ENCODE results near the gene BRF1. TPM values are rescaled to one million over a fixed set of nuclear protein-coding genes. Genes with fewer than 3 reads are reported as not detected.

BRF1 gene
- total and polyA plus RNA-seq, 2 donors from 2014 or later: 19.3 to 34.1 TPM

GRCh38 chr14:105287249-105288102 is 13.3 kb downstream of the BRF1 start:
- Histone ChIP-seq H3K27me3 (ENCODE audit: control insufficient read depth, insufficient read depth, low read length) (no peaks in the 10 kb centered on the region), H3K4me1 (ENCODE audit: control insufficient read depth in 2 of 3, insufficient read depth in 2 of 3, low read depth in 1 of 3, low read length in 3 of 3) (peaks cover 0 to 6% (median 0%) of the 10 kb centered on the region in 3 donors), H3K36me3 (ENCODE audit: control insufficient read depth in 2 of 3, insufficient read depth in 3 of 3, low read length in 3 of 3) (peaks cover 0 to 13% (median 0%) of the 10 kb centered on the region in 3 donors), H3K9me3 (ENCODE audit: control insufficient read depth in 2 of 3, insufficient read depth in 1 of 3, low read length in 3 of 3) (no peaks in the 10 kb centered on the region), H3K9ac (ENCODE audit: low read length in 3 of 3) (no peak overlapping the region), H3K27ac (ENCODE audit: low read depth in 2 of 2, low read length in 2 of 2) (no peak overlapping the region), H3K4me3 (ENCODE audit: low read length in 3 of 3) (no peak overlapping the region)
- FAIRE-seq (no peak), DNase-seq (no peak)
- no peak for TF ChIP-seq CTCF (IDR thresholded peaks at IDR 0.05; ENCODE audit: borderline replicate concordance, extremely low read depth, insufficient read depth)
- intact Hi-C loops (cut with DNase I): no loop called here

GRCh38 chr14:105286759-105287144 is 14.0 kb downstream of the BRF1 start:
- Histone ChIP-seq H3K4me3 (ENCODE audit: low read length in 3 of 3) (no peak overlapping the region), H3K27ac (ENCODE audit: low read depth in 2 of 2, low read length in 2 of 2) (no peak overlapping the region), H3K27me3 (ENCODE audit: control insufficient read depth, insufficient read depth, low read length) (no peaks in the 10 kb centered on the region), H3K9ac (ENCODE audit: low read length in 3 of 3) (no peak overlapping the region), H3K9me3 (ENCODE audit: control insufficient read depth in 2 of 3, insufficient read depth in 1 of 3, low read length in 3 of 3) (no peaks in the 10 kb centered on the region), H3K36me3 (ENCODE audit: control insufficient read depth in 2 of 3, insufficient read depth in 3 of 3, low read length in 3 of 3) (peaks cover 0 to 13% (median 0%) of the 10 kb centered on the region in 3 donors), H3K4me1 (ENCODE audit: control insufficient read depth in 2 of 3, insufficient read depth in 2 of 3, low read depth in 1 of 3, low read length in 3 of 3) (peaks cover 0 to 6% (median 0%) of the 10 kb centered on the region in 3 donors)
- TF ChIP-seq CTCF (IDR thresholded peaks at IDR 0.05; ENCODE audit: borderline replicate concordance, extremely low read depth, insufficient read depth): no peak
- intact Hi-C loops (cut with DNase I): no loop called here
- FAIRE-seq: no peak
- no peak for DNase-seq

GRCh38 chr14:105285174-105285573 is 15.6 kb downstream of the BRF1 start:
- Histone ChIP-seq H3K27ac (ENCODE audit: low read depth in 2 of 2, low read length in 2 of 2) (no peak overlapping the region), H3K9ac (ENCODE audit: low read length in 3 of 3) (no peak overlapping the region), H3K4me1 (ENCODE audit: control insufficient read depth in 2 of 3, insufficient read depth in 2 of 3, low read depth in 1 of 3, low read length in 3 of 3) (peaks cover 0 to 6% (median 0%) of the 10 kb centered on the region in 3 donors), H3K36me3 (ENCODE audit: control insufficient read depth in 2 of 3, insufficient read depth in 3 of 3, low read length in 3 of 3) (peaks cover 0 to 13% (median 0%) of the 10 kb centered on the region in 3 donors), H3K27me3 (ENCODE audit: control insufficient read depth, insufficient read depth, low read length) (no peaks in the 10 kb centered on the region), H3K9me3 (ENCODE audit: control insufficient read depth in 2 of 3, insufficient read depth in 1 of 3, low read length in 3 of 3) (no peaks in the 10 kb centered on the region), H3K4me3 (ENCODE audit: low read length in 3 of 3) (no peak overlapping the region)
- TF ChIP-seq CTCF (IDR thresholded peaks at IDR 0.05; ENCODE audit: borderline replicate concordance, extremely low read depth, insufficient read depth): no peak
- DNase-seq (no peak), FAIRE-seq (no peak)
- intact Hi-C loops (cut with DNase I): no loop called here

Data from kidney (tissue), 14 donors.